Placental epithelial cell (primary cell): Measurements from ENCODE around the gene MED28. TPM values are rescaled to one million over a fixed set of nuclear protein-coding genes. Genes with fewer than 3 reads are reported as not detected.

ENCODE experiments used
- total RNA-seq: library from RNA; depleted of rRNA; stranded (reverse); fragments of >200 nt; gene quantifications from 2 replicates; pipeline ENCODE4 v1.2.3, GENCODE V29; 2012

The MED28 gene
- total RNA-seq = 8.4 and 8.6 TPM in 2 replicates

GRCh38 chr4:17614416-17615299, at the start of gene MED28:
Gene MED28, plus strand, starts transcription at chr4:17614641. Its CDS starts 14 bp downstream, at chr4:17614655.

GRCh38 chr4:17576932-17577664, 37.3 kb upstream of the MED28 start, which contains the start of gene LAP3:
Gene LAP3, plus strand, starts transcription at chr4:17577198. Its CDS starts 268 bp downstream, at chr4:17577466.

Other genes starting within 250 kb of the MED28 start
- 6.3 and 8.9 TPM in 2 replicates for gene QDPR, start 102.6 kb upstream of the MED28 start, total RNA-seq
- not detected in 2 replicates for gene CLRN2, start 99.5 kb upstream of the MED28 start, total RNA-seq
- 52.2 and 55.9 TPM in 2 replicates for gene LAP3, start 37.4 kb upstream of the MED28 start, total RNA-seq
- gene FAM184B, start 167.0 kb downstream of the MED28 start, total RNA-seq = under 0.01 TPM in 1 of 2 replicates, not detected in the other
- 17.8 and 24.7 TPM in 2 replicates for gene DCAF16, start 196.1 kb downstream of the MED28 start, total RNA-seq
- 7.5 and 8.7 TPM in 2 replicates for gene NCAPG, start 196.3 kb downstream of the MED28 start, total RNA-seq